ENCODE results near the gene BCR. TPM values are rescaled to one million over a fixed set of nuclear protein-coding genes. Genes with fewer than 3 reads are reported as not detected.

Gene BCR
- total and polyA plus RNA-seq, 2 of the 8 experiments (the other 6 are each of a cell fraction or from before 2014, with no cell fraction given), result 66.7 to 130 TPM

GRCh38 chr22:23237841-23238240 is 57.5 kb downstream of the BCR start (continued):
- TF ChIP-seq CREB1 (IDR thresholded peaks at IDR 0.05), result no peak

Data from H1 (cell line).